Hepatocyte (in vitro differentiated cells): ENCODE data around the gene CREB5. TPM values are rescaled to one million over a fixed set of nuclear protein-coding genes. Genes with fewer than 3 reads are reported as not detected.
A peak's percentile ranks its signal among the peaks of the same experiment; 100 is the strongest.

ENCODE experiments used
- DNase-seq: peaks from one replicate; pipeline ENCODE4 v3.0.0-alpha.2; 2016; ENCODE audit warnings: low spot score
- H2AFZ ChIP-seq: fragments of 200-600 bp; sonication (generic); 2 replicates; pipeline ENCODE4 v1.6.0; 2016; ENCODE audit warnings: antibody characterized with exemption, mild to moderate bottlenecking
- H3K27ac ChIP-seq: fragments of 200-600 bp; sonication (generic); 2 replicates; pipeline ENCODE4 v1.5.1; 2016; ENCODE audit warnings: mild to moderate bottlenecking
- H3K27me3 ChIP-seq: fragments of 200-600 bp; sonication (generic); 2 replicates; pipeline ENCODE4 v1.6.1; 2016
- H3K36me3 ChIP-seq: fragments of 200-600 bp; sonication (generic); replicated peaks from 2 replicates; pipeline ENCODE4 v1.5.1; 2016; ENCODE audit warnings: low read depth; ENCODE audit not compliant: insufficient read depth
- H3K4me1 ChIP-seq: fragments of 200-600 bp; sonication (generic); 2 replicates; pipeline ENCODE4 v1.5.1; 2016; ENCODE audit warnings: mild to moderate bottlenecking, moderate library complexity; ENCODE audit not compliant: insufficient read depth
- H3K4me2 ChIP-seq: fragments of 200-600 bp; sonication (generic); 2 replicates; pipeline ENCODE4 v1.6.0; 2016
- H3K4me3 ChIP-seq: fragments of 200-600 bp; sonication (generic); 2 replicates; pipeline ENCODE4 v1.5.1; 2016; ENCODE audit warnings: mild to moderate bottlenecking
- H3K79me2 ChIP-seq: fragments of 200-600 bp; sonication (generic); 2 replicates; pipeline ENCODE4 v1.6.0; 2017; ENCODE audit warnings: mild to moderate bottlenecking
- H3K9me2 ChIP-seq: fragments of 200-600 bp; sonication (generic); replicated peaks from 2 replicates; pipeline ENCODE4 v1.6.0; 2017; ENCODE audit warnings: mild to moderate bottlenecking; ENCODE audit not compliant: insufficient read depth
- H3K9me3 ChIP-seq: fragments of 200-600 bp; sonication (generic); 2 replicates; pipeline ENCODE4 v1.5.1; 2016; ENCODE audit warnings: low read depth, mild to moderate bottlenecking
- H4K20me1 ChIP-seq: fragments of 200-600 bp; sonication (generic); 2 replicates; pipeline ENCODE4 v1.6.0; 2016; ENCODE audit warnings: mild to moderate bottlenecking; ENCODE audit not compliant: insufficient read depth, poor library complexity, severe bottlenecking
- EZH2 ChIP-seq: fragments of 200-600 bp; sonication (generic); IDR thresholded peaks from 2 replicates; pipeline ENCODE4 v1.6.1; 2016; ENCODE audit warnings: antibody characterized with exemption, mild to moderate bottlenecking, borderline replicate concordance
- EZH2phosphoT487 ChIP-seq: fragments of 200-600 bp; sonication (generic); IDR thresholded peaks from one replicate; pipeline ENCODE4 v1.6.1; 2018; ENCODE audit warnings: antibody characterized with exemption, mild to moderate bottlenecking, low read depth, moderate library complexity; ENCODE audit not compliant: unreplicated experiment, severe bottlenecking
- WGBS: methylation state at CpG from one replicate; pipeline ENCODE4 v1.1.6; 2016; ENCODE audit warnings: low lambda C conversion rate; ENCODE audit errors: missing lambda C conversion rate; 5-methylcytosine and 5-hydroxymethylcytosine counted together
- polyA plus RNA-seq: library from polyadenylated mRNA; unstranded; fragments of >200 nt; fragmentation: Nextera tagmentation; extraction: Ambion mirVana; gene quantifications from 2 replicates; pipeline ENCODE4 v1.2.1, GENCODE V29; 2016
- total RNA-seq: library from RNA; depleted of rRNA; stranded (reverse); fragments of >200 nt; gene quantifications from 2 replicates; pipeline ENCODE4 v1.2.3, GENCODE V29; 2014
- TF ChIP-seq, protein P1 (sequence below): fragments of 200-600 bp; sonication (generic); IDR thresholded peaks from 2 replicates; pipeline ENCODE4 v1.5.1; 2016; ENCODE audit warnings: antibody characterized with exemption, mild to moderate bottlenecking; ENCODE audit not compliant: poor library complexity

CREB5 gene
- total and polyA plus RNA-seq, 2 experiments from 2014 or later: 14.0 to 27.9 TPM

DNA sequence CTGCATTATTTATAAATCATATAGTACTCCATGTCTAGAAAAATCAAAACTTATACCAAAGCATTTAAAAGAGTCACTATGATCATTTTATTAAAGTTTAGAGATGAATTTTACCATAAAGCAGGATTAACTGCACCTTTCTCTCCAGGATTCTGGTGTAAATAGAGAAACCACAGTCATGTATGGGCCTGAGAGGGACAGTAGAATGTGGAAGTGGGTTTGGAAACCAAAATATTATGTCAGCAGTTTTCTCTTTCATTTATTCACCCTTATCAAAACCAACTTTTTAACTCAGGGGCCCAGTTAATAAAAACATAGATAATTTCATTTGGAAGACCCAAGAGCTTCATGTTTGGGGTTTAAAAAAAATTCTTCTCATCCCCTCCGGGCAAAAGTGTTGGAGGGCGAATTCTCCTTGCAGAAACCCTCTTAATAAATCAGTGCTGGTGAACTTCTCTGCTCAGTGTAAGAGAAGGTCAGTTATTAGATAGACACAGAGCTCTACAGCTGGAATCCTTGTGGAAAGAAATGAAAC is 266.2 kb downstream of the CREB5 start:
- Histone ChIP-seq H3K9me3 (no peaks in the 10 kb centered on the region), H3K4me1 (no peaks in the 10 kb centered on the region), H2AFZ (no peak overlapping the region), H3K27me3 (no peaks in the 10 kb centered on the region), H3K4me3 (no peak overlapping the region), H3K27ac (no peak overlapping the region), H3K9me2 (no peaks in the 10 kb centered on the region), H4K20me1 (no peaks in the 10 kb centered on the region), H3K79me2 (no peaks in the 10 kb centered on the region), H3K36me3 (no peaks in the 10 kb centered on the region), H3K4me2 (peak overlapping the region; percentile 52)
- DNase-seq: no peak
- WGBS: 46% methylated on average over 2 of the region's 2 CpGs
- TF ChIP-seq, protein P1, sequence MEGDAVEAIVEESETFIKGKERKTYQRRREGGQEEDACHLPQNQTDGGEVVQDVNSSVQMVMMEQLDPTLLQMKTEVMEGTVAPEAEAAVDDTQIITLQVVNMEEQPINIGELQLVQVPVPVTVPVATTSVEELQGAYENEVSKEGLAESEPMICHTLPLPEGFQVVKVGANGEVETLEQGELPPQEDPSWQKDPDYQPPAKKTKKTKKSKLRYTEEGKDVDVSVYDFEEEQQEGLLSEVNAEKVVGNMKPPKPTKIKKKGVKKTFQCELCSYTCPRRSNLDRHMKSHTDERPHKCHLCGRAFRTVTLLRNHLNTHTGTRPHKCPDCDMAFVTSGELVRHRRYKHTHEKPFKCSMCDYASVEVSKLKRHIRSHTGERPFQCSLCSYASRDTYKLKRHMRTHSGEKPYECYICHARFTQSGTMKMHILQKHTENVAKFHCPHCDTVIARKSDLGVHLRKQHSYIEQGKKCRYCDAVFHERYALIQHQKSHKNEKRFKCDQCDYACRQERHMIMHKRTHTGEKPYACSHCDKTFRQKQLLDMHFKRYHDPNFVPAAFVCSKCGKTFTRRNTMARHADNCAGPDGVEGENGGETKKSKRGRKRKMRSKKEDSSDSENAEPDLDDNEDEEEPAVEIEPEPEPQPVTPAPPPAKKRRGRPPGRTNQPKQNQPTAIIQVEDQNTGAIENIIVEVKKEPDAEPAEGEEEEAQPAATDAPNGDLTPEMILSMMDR: no peak
- TF ChIP-seq EZH2 (no peak), EZH2phosphoT487 (no peak)

DNA sequence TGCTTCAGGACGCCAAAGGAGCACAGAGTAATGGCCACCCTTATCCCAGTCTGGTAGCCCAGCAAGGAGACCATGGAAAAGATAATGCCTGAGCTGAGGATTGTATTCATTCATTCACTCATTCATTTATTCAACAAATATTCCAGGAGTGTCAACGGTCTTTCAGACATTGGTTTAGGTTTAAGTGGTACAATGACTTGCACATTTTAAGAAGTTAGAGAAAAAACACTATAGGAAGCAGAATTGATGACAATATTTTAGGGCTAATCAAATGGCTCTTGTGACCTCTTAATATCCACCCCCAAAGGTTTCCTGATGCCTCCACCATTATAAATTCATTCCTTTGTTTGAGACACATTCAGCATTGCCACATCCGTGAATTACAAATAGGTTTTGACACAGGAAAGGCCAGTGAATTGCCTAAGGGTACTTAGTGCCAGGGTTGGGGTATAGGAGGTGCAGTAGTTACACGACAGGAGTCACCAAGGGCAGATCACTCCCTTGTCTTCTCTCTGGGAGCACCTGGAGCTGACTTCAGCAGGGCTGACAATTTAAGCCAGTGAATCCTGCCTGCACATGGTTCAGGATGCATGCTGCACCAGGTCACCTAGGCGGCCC is 269.5 kb downstream of the CREB5 start:
- Histone ChIP-seq H3K4me3 (no peak overlapping the region), H3K79me2 (no peaks in the 10 kb centered on the region), H4K20me1 (no peaks in the 10 kb centered on the region), H3K4me1 (no peaks in the 10 kb centered on the region), H2AFZ (no peak overlapping the region), H3K27me3 (no peaks in the 10 kb centered on the region), H3K27ac (no peak overlapping the region), H3K9me3 (no peaks in the 10 kb centered on the region), H3K4me2 (no peak overlapping the region), H3K9me2 (no peaks in the 10 kb centered on the region), H3K36me3 (no peaks in the 10 kb centered on the region)
- TF ChIP-seq EZH2phosphoT487 (no peak), EZH2 (no peak)
- TF ChIP-seq, protein P1: no peak
- WGBS: 88% methylated on average over 5 of the region's 5 CpGs
- no peak for DNase-seq

DNA sequence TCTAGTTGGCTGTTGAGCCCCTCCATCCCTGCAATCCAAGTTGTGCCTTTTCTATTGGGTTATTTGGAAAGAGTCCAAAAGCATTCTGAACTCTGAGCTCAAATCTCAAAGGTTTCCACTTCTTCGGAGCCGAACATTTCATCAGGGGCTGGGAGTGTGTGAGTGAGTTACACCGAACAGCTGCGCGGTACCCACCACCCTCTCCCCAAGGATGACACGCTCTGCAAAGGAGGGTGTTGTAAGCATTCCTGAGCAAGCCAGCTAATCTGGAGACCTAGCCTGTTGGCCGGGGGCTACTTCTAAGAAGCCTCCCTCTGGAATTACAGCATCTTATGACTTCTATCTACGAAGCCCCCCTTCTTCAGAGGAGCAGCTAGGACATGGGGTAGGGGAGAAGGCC is 270.5 kb downstream of the CREB5 start:
- Histone ChIP-seq H3K36me3 (no peaks in the 10 kb centered on the region), H3K9me2 (no peaks in the 10 kb centered on the region), H3K4me2 (no peak overlapping the region), H4K20me1 (no peaks in the 10 kb centered on the region), H3K27me3 (no peaks in the 10 kb centered on the region), H3K27ac (no peak overlapping the region), H3K9me3 (no peaks in the 10 kb centered on the region), H3K4me1 (peaks cover 8% of the 10 kb centered on the region), H2AFZ (no peak overlapping the region), H3K4me3 (no peak overlapping the region), H3K79me2 (peaks cover 8% of the 10 kb centered on the region)
- TF ChIP-seq, protein P1: no peak
- no peak for TF ChIP-seq EZH2phosphoT487
- no peak for TF ChIP-seq EZH2
- 85% methylated on average over 8 of the region's 8 CpGs for WGBS
- no peak for DNase-seq
